Duodenal mucosa (tissue), 2 donors: ENCODE measurements around the gene ELL2.

ENCODE experiments used
- H3K27ac ChIP-seq: one replicate; pipeline ENCODE4 v1.7.0; 2013; ENCODE audit warnings: low read depth, low read length
- H3K27me3 ChIP-seq, 2 donors: one replicate each; pipeline ENCODE4 v1.7.0; 2013; ENCODE audit warnings: low read length in 2 of 2, control low read depth in 1 of 2; ENCODE audit not compliant: insufficient read depth in 2 of 2, control insufficient read depth in 1 of 2
- H3K36me3 ChIP-seq, 2 donors: one replicate each; pipeline ENCODE4 v1.7.0; 2013; ENCODE audit warnings: low read length in 2 of 2, control low read depth in 1 of 2; ENCODE audit not compliant: insufficient read depth in 2 of 2, control insufficient read depth in 1 of 2
- H3K4me1 ChIP-seq, 2 donors: one replicate each; pipeline ENCODE4 v1.7.0; 2013; ENCODE audit warnings: low read length in 2 of 2, control low read depth in 1 of 2; ENCODE audit not compliant: insufficient read depth in 2 of 2, control insufficient read depth in 1 of 2
- H3K4me3 ChIP-seq, 2 donors: one replicate each; pipeline ENCODE4 v1.7.0; 2013; ENCODE audit warnings: low read length in 2 of 2, low read depth in 1 of 2
- H3K9ac ChIP-seq, 2 donors: one replicate each; pipeline ENCODE4 v1.7.0; 2013; ENCODE audit warnings: low read length in 2 of 2, low read depth in 1 of 2
- H3K9me3 ChIP-seq, 2 donors: one replicate each; pipeline ENCODE4 v1.7.0; 2013; ENCODE audit warnings: low read length in 2 of 2, control low read depth in 1 of 2; ENCODE audit not compliant: control insufficient read depth in 1 of 2

The ELL2 gene

GRCh38 chr5:95901676-95902627, 59.7 kb downstream of the ELL2 start:
- no peak overlapping the region for H3K9ac ChIP-seq
- H3K36me3 ChIP-seq, result peaks cover 4 to 6% of the 10 kb centered on the region in 2 donors
- H3K9me3 ChIP-seq, result no peaks in the 10 kb centered on the region
- H3K27ac ChIP-seq, result no peak overlapping the region
- H3K27me3 ChIP-seq, result no peaks in the 10 kb centered on the region
- peaks cover 0 to 34% of the 10 kb centered on the region in 2 donors for H3K4me1 ChIP-seq
- peak overlapping the region in 1 of 2 donors; percentile 21 for H3K4me3 ChIP-seq

- H3K27me3 ChIP-seq, result no peaks in the 10 kb centered on the region
- peaks cover 0 to 34% of the 10 kb centered on the region in 2 donors for H3K4me1 ChIP-seq
- H3K9me3 ChIP-seq, result no peaks in the 10 kb centered on the region
- peaks cover 4 to 12% of the 10 kb centered on the region in 2 donors for H3K36me3 ChIP-seq
- H3K9ac ChIP-seq, result no peak overlapping the region
- H3K27ac ChIP-seq, result no peak overlapping the region
- H3K4me3 ChIP-seq, result no peak overlapping the region
Measured at GRCh38 chr5:95900383-95900958, 61.2 kb downstream of the ELL2 start.

GRCh38 chr5:95899829-95900228, 61.8 kb downstream of the ELL2 start:
- H3K9me3 ChIP-seq, result no peaks in the 10 kb centered on the region
- H3K27ac ChIP-seq, result no peak overlapping the region

GRCh38 chr5:95899006-95899405, 62.6 kb downstream of the ELL2 start:
- peaks cover 6 to 19% of the 10 kb centered on the region in 2 donors for H3K36me3 ChIP-seq
- peaks cover 0 to 34% of the 10 kb centered on the region in 2 donors for H3K4me1 ChIP-seq
- no peaks in the 10 kb centered on the region for H3K27me3 ChIP-seq
- no peak overlapping the region for H3K27ac ChIP-seq
- H3K4me3 ChIP-seq, result no peak overlapping the region
- H3K9me3 ChIP-seq, result no peaks in the 10 kb centered on the region
- no peak overlapping the region for H3K9ac ChIP-seq

More at GRCh38 chr5:95899829-95900228, 61.8 kb downstream of the ELL2 start:
- H3K4me1 ChIP-seq, result peaks cover 0 to 34% of the 10 kb centered on the region in 2 donors
- no peak overlapping the region for H3K4me3 ChIP-seq
- no peaks in the 10 kb centered on the region for H3K27me3 ChIP-seq
- peaks cover 6 to 12% of the 10 kb centered on the region in 2 donors for H3K36me3 ChIP-seq
- H3K9ac ChIP-seq, result no peak overlapping the region

- Histone ChIP-seq H3K4me3 (no peak overlapping the region), H3K9ac (no peak overlapping the region), H3K36me3 (peaks cover 9 to 30% of the 10 kb centered on the region in 2 donors), H3K27me3 (no peaks in the 10 kb centered on the region), H3K9me3 (no peaks in the 10 kb centered on the region), H3K4me1 (peaks cover 0 to 24% of the 10 kb centered on the region in 2 donors), H3K27ac (no peak overlapping the region)
Measured at GRCh38 chr5:95895771-95896170, 65.9 kb downstream of the ELL2 start.

GRCh38 chr5:95895251-95895650, 66.4 kb downstream of the ELL2 start:
- H3K27me3 ChIP-seq, result no peaks in the 10 kb centered on the region
- peaks cover 9 to 32% of the 10 kb centered on the region in 2 donors for H3K36me3 ChIP-seq
- no peak overlapping the region for H3K9ac ChIP-seq
- H3K4me1 ChIP-seq, result peaks cover 0 to 20% of the 10 kb centered on the region in 2 donors
- no peak overlapping the region for H3K4me3 ChIP-seq
- H3K9me3 ChIP-seq, result no peaks in the 10 kb centered on the region
- H3K27ac ChIP-seq, result no peak overlapping the region

GRCh38 chr5:95892784-95893354, 68.8 kb downstream of the ELL2 start:
- H3K9ac ChIP-seq, result no peak overlapping the region
- no peak overlapping the region for H3K27ac ChIP-seq
- H3K27me3 ChIP-seq, result no peaks in the 10 kb centered on the region
- H3K4me1 ChIP-seq, result peaks cover 0 to 7% of the 10 kb centered on the region in 2 donors
- no peaks in the 10 kb centered on the region for H3K9me3 ChIP-seq
- peaks cover 13 to 42% of the 10 kb centered on the region in 2 donors for H3K36me3 ChIP-seq
- no peak overlapping the region for H3K4me3 ChIP-seq

GRCh38 chr5:95891499-95891898, 70.2 kb downstream of the ELL2 start:
- H3K27ac ChIP-seq, result no peak overlapping the region
- H3K4me3 ChIP-seq, result no peak overlapping the region
- peaks cover 13 to 36% of the 10 kb centered on the region in 2 donors for H3K36me3 ChIP-seq
- H3K4me1 ChIP-seq, result no peaks in the 10 kb centered on the region
- no peaks in the 10 kb centered on the region for H3K27me3 ChIP-seq
- no peak overlapping the region for H3K9ac ChIP-seq
- H3K9me3 ChIP-seq, result no peaks in the 10 kb centered on the region

- Histone ChIP-seq H3K9ac (no peak overlapping the region), H3K4me3 (no peak overlapping the region), H3K36me3 (peaks cover 6 to 29% of the 10 kb centered on the region in 2 donors), H3K9me3 (no peaks in the 10 kb centered on the region), H3K4me1 (no peaks in the 10 kb centered on the region), H3K27me3 (no peaks in the 10 kb centered on the region), H3K27ac (no peak overlapping the region)
Measured at GRCh38 chr5:95889076-95889475, 72.6 kb downstream of the ELL2 start.

- no peaks in the 10 kb centered on the region for H3K4me1 ChIP-seq
- H3K36me3 ChIP-seq, result peaks cover 6 to 26% of the 10 kb centered on the region in 2 donors
- H3K9ac ChIP-seq, result no peak overlapping the region
- no peak overlapping the region for H3K4me3 ChIP-seq
- no peaks in the 10 kb centered on the region for H3K9me3 ChIP-seq
- H3K27me3 ChIP-seq, result no peaks in the 10 kb centered on the region
- no peak overlapping the region for H3K27ac ChIP-seq
Measured at GRCh38 chr5:95887977-95888376, 73.7 kb downstream of the ELL2 start.
